ENCODE measurements around the gene SPTB.

SPTB gene

GRCh38 chr14:64766430-64767151, 113.1 kb downstream of the SPTB start:
- no peak for DNase-seq (ENCODE audit: low read depth)

- no peak for DNase-seq (ENCODE audit: low read depth)
These were observed 113.9 kb downstream of the SPTB start for GRCh38 chr14:64765740-64766302.

GRCh38 chr14:64764641-64765520, 114.8 kb downstream of the SPTB start:
- DNase-seq (ENCODE audit: low read depth) = peak; percentile 53

DNA sequence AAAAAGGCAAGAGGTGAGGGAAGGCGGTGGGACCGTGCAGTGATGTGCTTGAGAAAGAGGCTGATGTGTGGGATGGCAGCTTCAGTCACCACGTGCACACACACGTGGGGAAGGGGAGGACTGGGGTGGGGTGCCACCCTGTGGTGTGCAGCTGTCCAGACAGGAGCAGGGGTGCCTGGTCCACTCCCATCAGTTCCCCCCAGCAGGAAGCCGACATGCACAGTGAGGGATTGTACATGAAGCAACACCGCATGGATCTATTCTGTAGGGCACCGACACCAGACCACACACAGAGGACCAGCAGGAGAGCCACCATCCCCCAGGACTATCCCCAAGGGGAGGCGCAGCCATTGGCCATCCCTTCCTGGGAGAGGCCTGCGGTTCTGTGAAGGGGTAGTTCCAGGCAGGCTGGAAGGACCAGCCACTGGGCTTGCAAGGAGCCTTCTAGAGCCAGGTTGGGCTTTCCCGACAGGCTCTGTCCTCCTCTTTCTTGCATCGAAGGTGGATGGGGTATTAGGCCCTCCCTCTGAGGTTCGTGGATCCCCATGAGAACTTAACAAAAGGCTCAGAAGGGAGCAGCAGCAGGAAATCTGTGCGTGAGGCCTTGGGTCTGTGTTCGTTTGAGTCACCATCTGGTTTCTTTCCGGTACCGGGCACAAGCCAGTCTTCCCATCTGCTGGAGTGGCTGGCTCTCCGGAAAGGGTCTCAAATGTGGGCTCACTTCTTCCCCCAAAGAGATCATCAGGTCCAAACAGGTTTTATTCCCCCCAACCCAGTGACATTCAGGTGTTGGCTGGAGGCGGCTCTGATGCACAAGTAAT, 115.7 kb downstream of the SPTB start:
- no peak for DNase-seq (ENCODE audit: low read depth)

GRCh38 chr14:64763085-64763782, 116.5 kb downstream of the SPTB start:
- no peak for DNase-seq (ENCODE audit: low read depth)

- DNase-seq (ENCODE audit: low read depth) = peak; percentile 30
These were observed 117.4 kb downstream of the SPTB start for GRCh38 chr14:64762044-64763034.

- no peak for DNase-seq (ENCODE audit: low read depth)
These were observed 118.2 kb downstream of the SPTB start for GRCh38 chr14:64761441-64762043.

GRCh38 chr14:64760916-64761315, 118.8 kb downstream of the SPTB start:
- DNase-seq (ENCODE audit: low read depth) = no peak

GRCh38 chr14:64760146-64760755, 119.5 kb downstream of the SPTB start:
- peak; percentile 44 for DNase-seq (ENCODE audit: low read depth)

DNA sequence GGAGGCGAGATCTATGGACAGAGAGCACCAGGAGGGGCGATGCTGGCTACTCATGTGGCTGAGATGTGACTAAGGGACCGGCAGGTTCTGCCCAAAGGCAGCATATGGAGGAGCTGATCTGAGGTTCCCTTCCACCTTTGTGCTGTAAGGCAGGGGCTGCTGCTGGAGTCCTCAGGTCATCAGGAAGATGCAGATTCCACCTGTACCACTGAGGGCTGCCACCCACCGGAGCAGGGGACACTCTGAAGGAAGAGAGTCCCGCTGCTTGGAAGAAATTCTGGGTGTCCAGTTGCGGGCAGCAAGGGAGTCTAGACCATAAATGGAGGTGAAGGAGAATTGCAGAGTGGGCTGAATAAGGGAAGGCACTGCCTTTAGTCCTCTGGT, 120.2 kb downstream of the SPTB start:
- DNase-seq (ENCODE audit: low read depth) = no peak

GRCh38 chr14:64758691-64759554, 120.8 kb downstream of the SPTB start:
- DNase-seq (ENCODE audit: low read depth) = no peak

GRCh38 chr14:64758025-64758521, 121.6 kb downstream of the SPTB start:
- DNase-seq (ENCODE audit: low read depth) = no peak

DNA sequence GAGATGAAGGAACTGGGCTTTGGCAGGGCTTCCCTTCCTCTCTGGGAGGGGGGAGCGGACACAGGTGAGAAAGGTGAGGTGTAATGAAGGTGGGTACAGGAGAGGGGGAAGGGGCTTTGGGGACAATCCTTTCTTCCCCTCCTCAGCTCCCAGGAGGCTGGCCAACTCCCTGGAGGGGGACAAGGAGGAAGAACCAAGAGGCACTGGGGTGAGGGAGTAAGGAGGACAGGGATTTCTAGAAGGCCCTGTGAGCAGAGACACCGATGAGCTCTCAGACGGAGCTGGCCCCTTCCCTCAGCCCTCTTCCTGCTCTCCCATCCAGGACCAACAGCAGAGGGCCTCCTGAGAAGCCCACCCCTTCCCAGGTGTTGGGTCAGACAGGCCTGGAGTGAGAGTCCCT, 122.1 kb downstream of the SPTB start:
- no peak for DNase-seq (ENCODE audit: low read depth)

- no peak for DNase-seq (ENCODE audit: low read depth)
These were observed 123.0 kb downstream of the SPTB start for GRCh38 chr14:64756712-64757111.

GRCh38 chr14:64755781-64756221, 123.9 kb downstream of the SPTB start:
- DNase-seq (ENCODE audit: low read depth) = peak; percentile 71

DNA sequence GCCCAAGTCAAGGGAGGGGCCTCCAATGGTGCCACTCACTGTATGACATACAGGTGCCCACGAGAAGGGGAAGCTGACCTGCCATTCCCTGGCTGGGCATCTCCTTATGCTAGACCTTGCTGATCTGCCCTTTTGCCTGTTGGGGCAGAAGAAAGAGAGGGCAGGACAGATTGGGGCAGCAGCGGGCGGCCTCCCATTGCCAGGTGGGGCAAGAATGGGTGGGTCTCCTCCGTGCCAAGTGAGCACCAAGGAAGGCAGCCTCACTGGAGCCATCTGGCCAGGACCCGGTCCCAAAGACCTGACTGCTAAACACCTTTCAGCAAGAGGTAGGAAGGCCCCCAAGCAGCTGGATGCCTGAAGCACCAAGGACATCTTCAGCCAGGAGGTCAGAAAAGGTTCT, 125.0 kb downstream of the SPTB start:
- no peak for DNase-seq (ENCODE audit: low read depth)

DNA sequence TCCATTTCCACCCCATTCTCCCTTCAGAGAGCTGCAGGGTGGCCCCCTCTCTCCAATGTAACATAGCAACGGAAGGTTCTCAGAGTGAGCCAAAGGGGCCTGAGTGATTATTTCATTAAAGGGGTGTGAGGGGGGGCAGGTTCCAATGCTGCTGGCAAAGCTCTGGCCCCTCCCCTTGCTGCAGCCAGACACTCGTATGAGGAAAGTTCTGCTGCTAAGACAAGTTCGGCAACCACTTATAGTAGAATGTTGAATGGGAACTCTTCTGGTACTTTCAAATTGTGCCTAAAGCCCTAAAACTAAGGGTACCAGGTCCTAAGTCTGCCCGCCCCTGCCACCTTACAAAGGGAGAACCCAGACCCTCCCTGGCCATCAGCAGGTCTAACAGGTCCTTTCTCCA, 125.7 kb downstream of the SPTB start:
- no peak for DNase-seq (ENCODE audit: low read depth)

GRCh38 chr14:64753374-64753773, 126.3 kb downstream of the SPTB start:
- no peak for DNase-seq (ENCODE audit: low read depth)

Measured in T follicular helper cell (primary cell).